Activated T-helper 9 cell treated with anti-CD3 and anti-CD28 coated beads, Interleukin-2, amount 50 U/mL, for 16 hours (primary cell): ENCODE data around the gene MYCT1.

ENCODE experiments used
- DNase-seq: peaks from one replicate; pipeline ENCODE4 v3.0.0-alpha.2; 2020; ENCODE audit warnings: low read depth

The MYCT1 gene

DNA sequence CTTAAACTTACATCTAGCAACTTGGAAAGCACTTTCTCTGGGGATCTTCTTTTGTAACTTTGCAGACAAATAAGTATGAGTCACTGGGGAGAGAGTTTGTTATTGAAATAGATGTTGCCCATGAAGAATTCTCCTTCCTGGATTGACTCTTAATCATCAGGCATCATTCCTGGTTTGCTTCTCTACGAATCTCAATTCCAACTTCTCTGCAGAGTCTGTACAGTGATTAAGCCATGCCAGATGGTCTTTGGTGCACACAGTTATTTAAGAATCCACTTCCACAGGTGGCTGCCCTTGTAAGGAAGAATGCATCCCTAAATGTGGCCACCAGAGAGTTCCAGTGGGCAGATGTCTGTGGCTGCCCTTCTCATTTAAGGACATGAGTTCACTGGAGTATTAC is 25.7 kb downstream of the MYCT1 start:
- no peak for DNase-seq

GRCh38 chr6:152726313-152726712 is 28.6 kb downstream of the MYCT1 start:
- DNase-seq, result no peak

GRCh38 chr6:152727507-152727906 is 29.8 kb downstream of the MYCT1 start:
- no peak for DNase-seq

- DNase-seq, result no peak
These were observed 36.9 kb downstream of the MYCT1 start for GRCh38 chr6:152734630-152735029.

- no peak for DNase-seq
These were observed 39.1 kb downstream of the MYCT1 start for GRCh38 chr6:152736687-152737273.

- no peak for DNase-seq
These were observed 47.9 kb downstream of the MYCT1 start for GRCh38 chr6:152745509-152746171.

DNA sequence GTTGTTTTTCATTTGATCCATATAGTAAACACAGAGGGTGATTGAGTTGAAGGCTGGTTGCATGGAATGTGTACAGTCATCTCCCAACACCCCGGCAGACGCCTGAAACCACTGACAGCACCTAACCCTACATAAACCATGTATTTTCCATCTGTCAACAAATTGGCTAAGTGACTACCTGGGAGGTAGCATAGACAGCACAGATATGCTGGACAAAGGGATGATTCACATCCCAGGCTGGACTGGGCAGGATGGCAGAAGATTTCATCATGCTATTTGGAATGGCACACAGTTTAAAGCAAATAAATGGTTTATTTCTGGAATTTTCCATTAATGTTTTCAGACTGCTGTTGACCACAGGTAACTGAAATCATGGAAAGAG is 48.5 kb downstream of the MYCT1 start:
- no peak for DNase-seq

DNA sequence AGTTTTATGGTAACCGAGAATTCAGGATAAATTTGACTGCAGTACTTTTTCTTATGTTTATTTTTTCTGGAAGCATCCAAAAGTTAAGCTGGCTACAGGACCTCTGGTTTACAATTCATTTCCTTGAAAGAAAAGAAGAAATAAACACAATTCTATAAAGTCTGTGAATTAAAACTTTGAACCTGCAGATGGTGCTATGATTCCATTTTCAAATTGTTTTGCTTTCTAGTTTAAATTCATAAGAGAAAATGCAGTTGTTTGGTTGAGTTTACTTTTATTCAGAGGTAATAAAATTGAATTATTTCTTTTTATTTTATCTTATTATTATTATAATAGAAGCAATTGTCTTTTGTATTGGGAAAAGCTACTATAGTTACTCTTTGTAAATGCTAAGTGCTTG is 51.1 kb downstream of the MYCT1 start:
- no peak for DNase-seq

- DNase-seq, result no peak
These were observed 51.6 kb downstream of the MYCT1 start for GRCh38 chr6:152749336-152749735.

- no peak for DNase-seq
These were observed 53.0 kb downstream of the MYCT1 start, which contains the start of gene VIP for GRCh38 chr6:152750694-152751093. Gene VIP (plus strand): TSS chr6:152750797. CDS start chr6:152752178, 1,381 bp downstream.

GRCh38 chr6:152765331-152765730 is 67.6 kb downstream of the MYCT1 start:
- DNase-seq, result no peak

DNA sequence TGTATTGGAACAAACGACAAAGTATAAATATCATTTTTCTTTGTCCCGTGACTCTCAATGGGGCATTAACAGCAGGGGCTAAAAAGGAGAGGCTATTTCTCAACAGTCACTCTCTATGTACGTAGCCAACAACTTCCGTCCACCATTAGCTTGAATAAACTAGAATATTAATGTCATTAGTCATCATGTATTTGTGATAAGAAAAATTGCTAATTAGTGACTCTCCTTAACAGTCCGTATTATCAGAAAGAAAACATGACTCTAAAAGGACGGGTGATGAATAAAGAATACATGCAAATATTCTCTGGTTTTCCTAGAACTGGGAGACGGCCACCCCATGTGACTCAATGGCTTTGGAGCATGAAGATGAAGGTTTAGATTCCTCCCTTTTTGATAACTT is 71.5 kb downstream of the MYCT1 start:
- no peak for DNase-seq

GRCh38 chr6:152769993-152770392 is 72.3 kb downstream of the MYCT1 start:
- no peak for DNase-seq

GRCh38 chr6:152771061-152771687 is 73.5 kb downstream of the MYCT1 start:
- no peak for DNase-seq
